GM18519 (cell line): ENCODE data around the gene PLEKHM1.

Source experiments
- ATAC-seq: cut with Tn5 transposase; IDR thresholded peaks from one replicate; pipeline ENCODE4 v1.9.1; 2021; ENCODE audit warnings: mild to moderate bottlenecking, moderate library complexity; ENCODE audit not compliant: unreplicated experiment, low FRiP score

Gene PLEKHM1

GRCh38 chr17:45405250-45406086 lies 85.1 kb downstream of the PLEKHM1 start:
- ATAC-seq = no peak

GRCh38 chr17:45404870-45405249 lies 85.7 kb downstream of the PLEKHM1 start:
- no peak for ATAC-seq

GRCh38 chr17:45403906-45404490 lies 86.5 kb downstream of the PLEKHM1 start:
- ATAC-seq = no peak

- no peak for ATAC-seq
These were observed 87.6 kb downstream of the PLEKHM1 start for GRCh38 chr17:45402916-45403315.

GRCh38 chr17:45398800-45399199 lies 91.7 kb downstream of the PLEKHM1 start:
- no peak for ATAC-seq

GRCh38 chr17:45397796-45398195 lies 92.7 kb downstream of the PLEKHM1 start:
- ATAC-seq = no peak

- ATAC-seq = no peak
These were observed 93.9 kb downstream of the PLEKHM1 start for GRCh38 chr17:45396496-45397205.

GRCh38 chr17:45395569-45396415 lies 94.7 kb downstream of the PLEKHM1 start:
- no peak for ATAC-seq

GRCh38 chr17:45394913-45395568 lies 95.5 kb downstream of the PLEKHM1 start:
- no peak for ATAC-seq

- no peak for ATAC-seq
These were observed 96.0 kb downstream of the PLEKHM1 start for GRCh38 chr17:45394564-45394912.

- no peak for ATAC-seq
These were observed 96.4 kb downstream of the PLEKHM1 start for GRCh38 chr17:45394091-45394490.

- ATAC-seq = no peak
These were observed 97.1 kb downstream of the PLEKHM1 start for GRCh38 chr17:45393411-45393810.

GRCh38 chr17:45391918-45392317 lies 98.6 kb downstream of the PLEKHM1 start:
- no peak for ATAC-seq

- no peak for ATAC-seq
These were observed 99.2 kb downstream of the PLEKHM1 start for GRCh38 chr17:45391291-45391690.

- ATAC-seq = no peak
These were observed 101.2 kb downstream of the PLEKHM1 start for GRCh38 chr17:45389354-45389753.

GRCh38 chr17:45388604-45389325 lies 101.8 kb downstream of the PLEKHM1 start:
- ATAC-seq = no peak

- ATAC-seq = no peak
These were observed 102.8 kb downstream of the PLEKHM1 start for GRCh38 chr17:45387739-45388138.

- ATAC-seq = no peak
These were observed 104.3 kb downstream of the PLEKHM1 start for GRCh38 chr17:45386178-45386577.
